NCI-H146 treated with DMSO at 0.1 percent for 48 hours (cell line): Measurements from ENCODE around the gene SLC28A3.

Experiments
- DNase-seq: peaks from one replicate; lab custom pipeline; 2025; ENCODE audit not compliant: unreplicated experiment; lab: John Stamatoyannopoulos, UW

SLC28A3 gene

GRCh38 chr9:84343111-84343521 is 2.6 kb upstream of the SLC28A3 start:
- DNase-seq: no peak

- DNase-seq: no peak
These were observed 596 bp downstream of the SLC28A3 start for GRCh38 chr9:84339962-84340361.

GRCh38 chr9:84339503-84339902 is 1.1 kb downstream of the SLC28A3 start:
- no peak for DNase-seq

- DNase-seq: no peak
These were observed 1.8 kb downstream of the SLC28A3 start for GRCh38 chr9:84338792-84339191.

GRCh38 chr9:84337252-84337651 is 3.3 kb downstream of the SLC28A3 start:
- DNase-seq: no peak

- DNase-seq: no peak
These were observed 9.3 kb downstream of the SLC28A3 start for GRCh38 chr9:84331119-84331809.

GRCh38 chr9:84330246-84330645 is 10.3 kb downstream of the SLC28A3 start:
- DNase-seq: no peak

GRCh38 chr9:84327184-84327583 is 13.4 kb downstream of the SLC28A3 start:
- no peak for DNase-seq

- DNase-seq: no peak
These were observed 15.1 kb downstream of the SLC28A3 start for GRCh38 chr9:84325347-84325973.

GRCh38 chr9:84324811-84325210 is 15.7 kb downstream of the SLC28A3 start:
- DNase-seq: no peak

- DNase-seq: no peak
These were observed 16.7 kb downstream of the SLC28A3 start for GRCh38 chr9:84323858-84324257.

GRCh38 chr9:84322828-84323227 is 17.7 kb downstream of the SLC28A3 start:
- DNase-seq: no peak

GRCh38 chr9:84320231-84320630 is 20.3 kb downstream of the SLC28A3 start:
- DNase-seq: no peak

GRCh38 chr9:84319632-84320031 is 20.9 kb downstream of the SLC28A3 start:
- DNase-seq: no peak

GRCh38 chr9:84318981-84319380 is 21.6 kb downstream of the SLC28A3 start:
- DNase-seq: no peak

- no peak for DNase-seq
These were observed 23.0 kb downstream of the SLC28A3 start for GRCh38 chr9:84317563-84317962.

GRCh38 chr9:84315278-84315877 is 25.2 kb downstream of the SLC28A3 start:
- no peak for DNase-seq

- DNase-seq: no peak
These were observed 26.3 kb downstream of the SLC28A3 start for GRCh38 chr9:84314306-84314705.

- no peak for DNase-seq
These were observed 29.7 kb downstream of the SLC28A3 start for GRCh38 chr9:84310883-84311282.

GRCh38 chr9:84305497-84306131 is 34.9 kb downstream of the SLC28A3 start:
- DNase-seq: no peak

GRCh38 chr9:84304166-84304565 is 36.4 kb downstream of the SLC28A3 start:
- no peak for DNase-seq

GRCh38 chr9:84303061-84303460 is 37.5 kb downstream of the SLC28A3 start:
- DNase-seq: no peak
